GM19351 (cell line): ENCODE measurements around the gene TMEM53.

Experiments used
- ATAC-seq: cut with Tn5 transposase; IDR thresholded peaks from one replicate; pipeline ENCODE4 v1.9.1; 2021; ENCODE audit warnings: mild to moderate bottlenecking, moderate library complexity; ENCODE audit not compliant: unreplicated experiment

TMEM53 gene

GRCh38 chr1:44674113-44675000 is at the start of gene TMEM53, which contains the start of gene ARMH1:
Gene TMEM53, minus strand, starts transcription at chr1:44674481. Its CDS starts 90 bp downstream, at chr1:44674391.
Gene ARMH1, plus strand, starts transcription at chr1:44674714. Its CDS starts 14,984 bp downstream, at chr1:44689698.
- peak; percentile 88 for ATAC-seq

GRCh38 chr1:44723496-44724295 is 49.4 kb upstream of the TMEM53 start:
- ATAC-seq: peak; percentile 35

GRCh38 chr1:44723064-44723463 is 48.8 kb upstream of the TMEM53 start:
- ATAC-seq: no peak

GRCh38 chr1:44721485-44722361 is 47.4 kb upstream of the TMEM53 start:
- peak; percentile 81 for ATAC-seq

GRCh38 chr1:44720281-44720680 is 46.0 kb upstream of the TMEM53 start:
- ATAC-seq: no peak

- ATAC-seq: no peak
Measured at GRCh38 chr1:44719318-44719717, 45.0 kb upstream of the TMEM53 start.

GRCh38 chr1:44718091-44718490 is 43.8 kb upstream of the TMEM53 start:
- no peak for ATAC-seq

GRCh38 chr1:44717653-44718052 is 43.4 kb upstream of the TMEM53 start:
- no peak for ATAC-seq

- no peak for ATAC-seq
Measured at GRCh38 chr1:44717156-44717555, 42.9 kb upstream of the TMEM53 start.

- no peak for ATAC-seq
Measured at GRCh38 chr1:44714944-44715571, 40.8 kb upstream of the TMEM53 start.

GRCh38 chr1:44714532-44714931 is 40.3 kb upstream of the TMEM53 start:
- ATAC-seq: no peak

GRCh38 chr1:44713321-44713781 is 39.1 kb upstream of the TMEM53 start:
- peak; percentile 69 for ATAC-seq

- no peak for ATAC-seq
Measured at GRCh38 chr1:44707959-44708831, 33.9 kb upstream of the TMEM53 start.

GRCh38 chr1:44707112-44707881 is 33.0 kb upstream of the TMEM53 start:
- no peak for ATAC-seq

- ATAC-seq: no peak
Measured at GRCh38 chr1:44705938-44706337, 31.7 kb upstream of the TMEM53 start.

GRCh38 chr1:44705470-44705869 is 31.2 kb upstream of the TMEM53 start:
- no peak for ATAC-seq

GRCh38 chr1:44701141-44701573 is 26.9 kb upstream of the TMEM53 start:
- ATAC-seq: no peak

- no peak for ATAC-seq
Measured at GRCh38 chr1:44700573-44700972, 26.3 kb upstream of the TMEM53 start.
